NCI-H2081 treated with DMSO at 0.1 percent for 48 hours (cell line): ENCODE data around the gene TMEM125.
A peak's percentile ranks its signal among the peaks of the same experiment; 100 is the strongest.

Source experiments
- DNase-seq: peaks from one replicate; lab custom pipeline; 2025; lab: John Stamatoyannopoulos, UW

TMEM125 gene

GRCh38 chr1:43274804-43275180 is 5.0 kb downstream of the TMEM125 start:
- no peak for DNase-seq

GRCh38 chr1:43275826-43276620 is 6.2 kb downstream of the TMEM125 start:
- DNase-seq, result no peak

GRCh38 chr1:43276673-43277072 is 6.9 kb downstream of the TMEM125 start:
- no peak for DNase-seq

- no peak for DNase-seq
Measured at GRCh38 chr1:43277116-43277876, 7.5 kb downstream of the TMEM125 start.

GRCh38 chr1:43279161-43279560 is 9.4 kb downstream of the TMEM125 start:
- DNase-seq, result no peak

- DNase-seq, result no peak
Measured at GRCh38 chr1:43279666-43280065, 9.9 kb downstream of the TMEM125 start.

GRCh38 chr1:43280692-43281091 is 10.9 kb downstream of the TMEM125 start:
- DNase-seq, result no peak

- no peak for DNase-seq
Measured at GRCh38 chr1:43282220-43283195, 12.7 kb downstream of the TMEM125 start.

GRCh38 chr1:43284065-43284464 is 14.3 kb downstream of the TMEM125 start:
- DNase-seq, result no peak

- no peak for DNase-seq
Measured at GRCh38 chr1:43284546-43285110, 14.8 kb downstream of the TMEM125 start.

GRCh38 chr1:43285269-43285990 is 15.6 kb downstream of the TMEM125 start, which contains the start of gene C1orf210:
TSS of gene C1orf210 (minus strand) at chr1:43285581. CDS start at chr1:43283270, 2,311 bp downstream.
- DNase-seq, result peak; percentile 9

- no peak for DNase-seq
Measured at GRCh38 chr1:43286115-43286514, 16.3 kb downstream of the TMEM125 start.

- no peak for DNase-seq
Measured at GRCh38 chr1:43286533-43286932, 16.8 kb downstream of the TMEM125 start.

- no peak for DNase-seq
Measured at GRCh38 chr1:43288058-43288784, 18.4 kb downstream of the TMEM125 start.

- DNase-seq, result no peak
Measured at GRCh38 chr1:43288785-43289706, 19.3 kb downstream of the TMEM125 start.

GRCh38 chr1:43292216-43292615 is 22.4 kb downstream of the TMEM125 start:
- no peak for DNase-seq

- DNase-seq, result no peak
Measured at GRCh38 chr1:43292679-43293078, 22.9 kb downstream of the TMEM125 start.

- no peak for DNase-seq
Measured at GRCh38 chr1:43293176-43293575, 23.4 kb downstream of the TMEM125 start.
